Heart left ventricle (tissue), 16 donors: Measurements from ENCODE around the gene RPS14. TPM values are rescaled to one million over a fixed set of nuclear protein-coding genes. Genes with fewer than 3 reads are reported as not detected.

ENCODE experiments used
- ATAC-seq, 4 donors: fragments of 200-7000 bp; cut with Tn5 transposase; one replicate each; pipeline ENCODE4 v1.9.1; 2020 to 2022; ENCODE audit warnings: moderate library complexity in 4 of 4, mild to moderate bottlenecking in 3 of 4, moderate number of reproducible peaks in 1 of 4
- DNase-seq, 5 donors: peaks; one replicate each; pipeline ENCODE4 v3.0.0-alpha.2; 2020
- H3K27ac ChIP-seq, 12 donors: fragments of 200-600 bp; sonication (generic) in 4 of 12; one replicate each; pipeline versions ENCODE4 v1.5.0 to v1.8.0; 2016 to 2022; ENCODE audit warnings: mild to moderate bottlenecking in 2 of 12
- H3K27me3 ChIP-seq, 9 donors: fragments of 200-600 bp; sonication (generic) in 2 of 9; one replicate each; pipeline versions ENCODE4 v1.5.1 to v1.8.0; 2016 to 2022; ENCODE audit warnings: mild to moderate bottlenecking in 3 of 9
- H3K36me3 ChIP-seq, 9 donors: fragments of 200-600 bp; sonication (generic) in 2 of 9; one replicate each; pipeline versions ENCODE4 v1.5.0 to v1.8.0; 2018 to 2022; ENCODE audit warnings: mild to moderate bottlenecking in 2 of 9
- H3K4me1 ChIP-seq, 12 donors: fragments of 200-600 bp; sonication (generic) in 4 of 12; one replicate each; pipeline versions ENCODE4 v1.5.0 to v1.8.0; 2016 to 2022; ENCODE audit warnings: mild to moderate bottlenecking in 3 of 12
- H3K4me3 ChIP-seq, 12 donors: fragments of 200-600 bp; sonication (generic) in 4 of 12; one replicate each; pipeline versions ENCODE4 v1.5.0 to v1.8.0; 2017 to 2022; ENCODE audit warnings: mild to moderate bottlenecking in 9 of 12, moderate library complexity in 4 of 12
- H3K9me3 ChIP-seq, 12 donors: fragments of 200-600 bp; sonication (generic) in 4 of 12; one replicate each; pipeline versions ENCODE4 v1.5.0 to v1.8.0; 2016 to 2022; ENCODE audit warnings: mild to moderate bottlenecking in 1 of 12
- CTCF ChIP-seq, 12 donors: fragments of 200-600 bp; sonication (generic) in 4 of 12; IDR thresholded peaks; one replicate each; pipeline versions ENCODE4 v1.5.0 to v1.8.0; 2018 to 2022; ENCODE audit warnings: antibody characterized with exemption in 12 of 12, mild to moderate bottlenecking in 5 of 12
- POLR2A ChIP-seq, 2 donors: fragments of 450-650 bp; IDR thresholded peaks; one replicate each; pipeline ENCODE4 v1.6.1; 2017; ENCODE audit warnings: antibody characterized with exemption in 2 of 2, mild to moderate bottlenecking in 2 of 2, moderate library complexity in 2 of 2
- WGBS, 4 donors: extraction: QIAGEN DNeasy Blood & Tissue Kit in 2 of 4; methylation state at CpG; one replicate each; pipeline versions ENCODE4 v1.1.5 to v1.1.7; 2013 to 2018; 5-methylcytosine and 5-hydroxymethylcytosine counted together
- intact Hi-C, 10 donors: fragments of 100-400 bp; cut with DNase I; formaldehyde crosslinking; loops; one replicate each; pipeline versions ENCODE4 v1.11.1 to v1.14.2; 2022
- polyA plus RNA-seq, 2 donors: library from polyadenylated mRNA; stranded (reverse); fragments of 200-250 nt; gene quantifications; one replicate each; pipeline ENCODE4 v1.2.3, GENCODE V29; 2013
- total RNA-seq, 9 donors: library from RNA; depleted of rRNA in 2 of 9; stranded (reverse); fragments of >200 nt in 2 of 9; fragmentation: NEBNext Ultra II Directional in 3 of 9; extraction: Animal tissue kit (Norgen Biotek cat#: 25700) in 3 of 9; gene quantifications; one replicate each; pipeline versions ENCODE4 v1.1.0 to v1.2.4, GENCODE V29; 2016 to 2023
- donor health status: ischemic (EF 13 %, LVEDD 7.1; RV severe dilation, severe dysfunction).
- donor health status: healthy with polysubstance abuse.
- donor health status: DM: no; HTN: yes; CAD: no.
- donor health status: DM: no; HTN: no; CAD: no.
- donor health status: ischemic (EF 25% LVEDD 6.9; RV normal size, moderate dysfunction).
- donor health status: ischemic (EF 25% LVEDD 5.7; RV mildly dilated, moderate dysfunction).
- donor health status: healthy.
- donor health status: DM: yes; HTN: yes; CAD: no.
- donor health status: ischemic (EF 35%, LVEDD 5.7; RV mildly dilated, moderate dysfunction).
- donor health status: nonischemic (EF 11% LVEDD 7.7; RV severe dilation, severe dysfunction).
- donor health status: DM: yes; HTN: yes; CAD: no.
- donor health status: PGD.
- donor health status: ischemic (EF 29% LVEDD 5.4; RV normal size, mild dysfunction).
- donor health status: nonischemic (EF 23%, LVEDD 6.1; RV moderate dilation, normal function).

Gene RPS14
- total and polyA plus RNA-seq, 11 donors: 1,031 to 3,474 (median 1,358) TPM

- Histone ChIP-seq H3K9me3 (no peaks in the 10 kb centered on the region), H3K27me3 (no peaks in the 10 kb centered on the region), H3K27ac (peak overlapping the region in 5 of 12 donors; percentile 9 to 98 (median 90)), H3K4me1 (peaks cover 0 to 56% (median 26%) of the 10 kb centered on the region in 12 donors), H3K4me3 (peak overlapping the region in 2 of 12 donors; percentile 61 to 82), H3K36me3 (peaks cover 0 to 81% (median 37%) of the 10 kb centered on the region in 9 donors)
- 67 to 84% (median 79%) methylated on average over 13 of the region's 13 CpGs for WGBS, 4 donors
- no peak for TF ChIP-seq POLR2A (IDR thresholded peaks at IDR 0.05)
- no peak for TF ChIP-seq CTCF (IDR thresholded peaks at IDR 0.05)
- intact Hi-C loops: no loop called here
- ATAC-seq (no peak), DNase-seq (peak in 1 of 5 donors; percentile 27)
These were observed 42.3 kb downstream of the RPS14 start for GRCh38 chr5:150407096-150407720.

GRCh38 chr5:150406723-150407095 lies 42.8 kb downstream of the RPS14 start:
- 79 to 87% (median 84%) methylated on average over 10 of the region's 10 CpGs for WGBS, 4 donors
- TF ChIP-seq POLR2A (IDR thresholded peaks at IDR 0.05) (no peak), CTCF (IDR thresholded peaks at IDR 0.05) (no peak)
- peak in 1 of 5 donors; percentile 33 for DNase-seq
- intact Hi-C loops: no loop called here
- ATAC-seq: no peak
- Histone ChIP-seq H3K4me3 (no peak overlapping the region), H3K36me3 (peaks cover 0 to 86% (median 41%) of the 10 kb centered on the region in 9 donors), H3K4me1 (peaks cover 0 to 56% (median 26%) of the 10 kb centered on the region in 12 donors), H3K27me3 (no peaks in the 10 kb centered on the region), H3K27ac (peak overlapping the region in 1 of 12 donors; percentile 98), H3K9me3 (no peaks in the 10 kb centered on the region)

DNA sequence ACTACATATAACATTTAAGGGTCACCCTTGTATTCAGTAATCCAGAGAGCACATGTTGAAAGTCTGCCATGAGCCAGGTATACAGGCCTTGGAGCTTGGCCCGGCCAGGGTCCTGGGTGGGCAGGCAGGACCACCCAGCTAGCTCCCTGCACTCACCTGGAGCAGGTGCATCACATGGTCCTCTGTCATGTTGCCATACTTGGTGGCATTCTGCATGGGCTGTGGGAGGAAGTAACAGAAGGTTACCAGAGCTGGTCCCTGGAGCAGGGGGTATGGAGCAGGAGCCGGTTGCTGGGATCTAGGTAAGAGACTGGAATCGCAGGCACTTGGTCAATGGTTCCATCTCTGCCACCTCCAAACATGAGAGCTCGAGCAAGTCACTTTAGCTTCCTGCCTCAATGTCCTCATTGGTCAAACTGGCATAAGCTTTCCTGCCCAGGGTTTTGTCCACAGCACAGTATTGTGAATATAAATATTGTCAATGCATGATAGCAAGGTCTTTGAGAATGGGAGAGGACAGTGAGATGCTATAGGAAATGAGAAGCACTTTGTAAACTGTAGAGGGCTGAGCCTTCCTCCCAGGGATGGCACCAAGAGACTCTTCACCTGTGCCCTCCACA lies 43.3 kb downstream of the RPS14 start:
- no peak for TF ChIP-seq CTCF (IDR thresholded peaks at IDR 0.05)
- no peak for TF ChIP-seq POLR2A (IDR thresholded peaks at IDR 0.05)
- ATAC-seq (no peak), DNase-seq (no peak)
- intact Hi-C loops: no loop called here
- H3K27me3 ChIP-seq: no peaks in the 10 kb centered on the region
- H3K4me3 ChIP-seq: no peak overlapping the region
- H3K4me1 ChIP-seq: peaks cover 0 to 55% (median 26%) of the 10 kb centered on the region in 12 donors
- WGBS, 4 donors: 85 to 95% (median 91%) methylated on average over 3 to 4 of the region's 4 CpGs
- peak overlapping the region in 1 of 12 donors; percentile 98 for H3K27ac ChIP-seq
- no peaks in the 10 kb centered on the region for H3K9me3 ChIP-seq
- peaks cover 0 to 91% (median 46%) of the 10 kb centered on the region in 9 donors for H3K36me3 ChIP-seq
